ENCODE measurements around the gene AAMP. TPM values are rescaled to one million over a fixed set of nuclear protein-coding genes. Genes with fewer than 3 reads are reported as not detected.

Gene AAMP
- total and polyA plus RNA-seq, 12 donors, result 54.8 to 314 (median 110) TPM

DNA sequence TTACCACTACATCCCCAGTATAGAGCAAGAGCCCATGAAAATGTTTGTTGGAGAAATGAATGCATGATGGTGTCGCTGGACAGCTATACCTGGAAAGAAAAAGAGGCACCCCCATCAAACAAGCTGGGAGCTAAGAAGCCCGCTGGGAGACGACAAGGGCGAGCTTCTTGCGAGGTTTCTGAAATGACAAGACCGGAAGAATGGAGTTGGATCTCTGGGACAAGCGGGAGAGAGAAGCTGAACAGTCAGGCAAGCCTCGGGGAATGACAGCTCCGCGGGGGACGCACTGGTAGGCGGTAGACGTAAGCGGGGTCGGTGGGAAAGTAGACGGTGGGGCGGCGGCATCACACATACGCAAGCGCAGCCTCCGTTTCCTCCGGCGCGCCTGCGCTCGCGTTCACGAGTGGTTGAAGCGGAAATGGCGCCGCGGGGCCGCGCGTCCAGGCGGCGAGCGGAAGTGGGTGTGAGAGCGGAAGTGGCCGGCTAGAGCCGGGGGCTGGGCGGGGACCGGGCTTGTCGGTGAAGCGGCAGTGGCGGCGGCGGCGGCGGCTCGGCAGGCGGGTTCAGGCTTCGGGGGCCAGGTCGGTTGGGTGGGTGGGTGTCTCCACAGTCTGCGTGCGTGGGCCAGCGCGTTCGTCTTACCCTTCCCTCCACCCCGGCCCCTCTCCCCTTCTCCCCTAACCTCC, 53.1 kb downstream of the AAMP start, which contains the start of gene ARPC2:
ARPC2 (plus strand) TSS at position 516 of the 686 bp plus-strand sequence. CDS start 282 bp downstream, outside the sequence.
- H3K36me3 ChIP-seq (replicated peaks in 1 of 2), result no peaks in the 10 kb centered on the region
- H3K9me3 ChIP-seq (replicated peaks in 1 of 3), result no peaks in the 10 kb centered on the region
- H3K27ac ChIP-seq, result peak within 1 kb of the TSS; percentile 84 to 98 (median 92)
- H3K4me3 ChIP-seq, result peak within 1 kb of the TSS; percentile 88 to 98 (median 95)
- intact Hi-C loops (cut with DNase I), result no loop called here
- WGBS, 4 donors, result 0% methylated on average over 15 to 60 of the region's 60 CpGs
- H3K4me1 ChIP-seq (replicated peaks in 1 of 2), result peaks cover 21 to 44% of the 10 kb centered on the region in 2 donors
- peak; percentile 91 to 97 (median 93) for DNase-seq
- H3K27me3 ChIP-seq, result no peaks in the 10 kb centered on the region
- TF ChIP-seq, protein P1, sequence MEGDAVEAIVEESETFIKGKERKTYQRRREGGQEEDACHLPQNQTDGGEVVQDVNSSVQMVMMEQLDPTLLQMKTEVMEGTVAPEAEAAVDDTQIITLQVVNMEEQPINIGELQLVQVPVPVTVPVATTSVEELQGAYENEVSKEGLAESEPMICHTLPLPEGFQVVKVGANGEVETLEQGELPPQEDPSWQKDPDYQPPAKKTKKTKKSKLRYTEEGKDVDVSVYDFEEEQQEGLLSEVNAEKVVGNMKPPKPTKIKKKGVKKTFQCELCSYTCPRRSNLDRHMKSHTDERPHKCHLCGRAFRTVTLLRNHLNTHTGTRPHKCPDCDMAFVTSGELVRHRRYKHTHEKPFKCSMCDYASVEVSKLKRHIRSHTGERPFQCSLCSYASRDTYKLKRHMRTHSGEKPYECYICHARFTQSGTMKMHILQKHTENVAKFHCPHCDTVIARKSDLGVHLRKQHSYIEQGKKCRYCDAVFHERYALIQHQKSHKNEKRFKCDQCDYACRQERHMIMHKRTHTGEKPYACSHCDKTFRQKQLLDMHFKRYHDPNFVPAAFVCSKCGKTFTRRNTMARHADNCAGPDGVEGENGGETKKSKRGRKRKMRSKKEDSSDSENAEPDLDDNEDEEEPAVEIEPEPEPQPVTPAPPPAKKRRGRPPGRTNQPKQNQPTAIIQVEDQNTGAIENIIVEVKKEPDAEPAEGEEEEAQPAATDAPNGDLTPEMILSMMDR (IDR thresholded peaks at IDR 0.05), result peak in 5 of 6 experiments; percentile 16 to 57 (median 30)
- peak; percentile 75 to 86 for TF ChIP-seq POLR2A (IDR thresholded peaks at IDR 0.05)

DNA sequence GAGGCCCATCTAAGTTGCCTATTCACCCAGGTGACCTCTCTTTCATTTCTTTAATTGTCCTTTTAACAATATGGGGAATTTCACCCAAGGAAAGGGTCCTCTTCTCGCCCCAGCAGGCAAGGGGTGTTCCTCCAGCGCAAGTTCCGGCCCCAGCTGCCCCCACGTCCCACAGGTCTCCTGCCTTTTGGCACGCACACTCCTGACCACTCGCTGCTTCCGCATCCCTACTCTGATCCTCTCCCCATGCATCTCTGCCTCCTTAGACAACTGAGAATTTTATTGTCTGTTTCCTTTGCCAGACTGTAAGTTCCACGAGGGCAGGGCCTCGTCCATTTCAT, 53.6 kb downstream of the AAMP start:
- intact Hi-C loops (cut with DNase I), result no loop called here
- TF ChIP-seq, protein P1 (IDR thresholded peaks at IDR 0.05), result no peak
- no peak for TF ChIP-seq POLR2A (IDR thresholded peaks at IDR 0.05)

More for the DNA sequence above, 53.6 kb downstream of the AAMP start:
- H3K4me1 ChIP-seq (replicated peaks in 1 of 2), result peaks cover 21 to 39% of the 10 kb centered on the region in 2 donors
- H3K27ac ChIP-seq, result peak overlapping the region; percentile 47 to 98 (median 92)
- H3K36me3 ChIP-seq (replicated peaks in 1 of 2), result no peaks in the 10 kb centered on the region
- H3K9me3 ChIP-seq (replicated peaks in 1 of 3), result no peaks in the 10 kb centered on the region
- H3K4me3 ChIP-seq, result peak overlapping the region in 3 of 4 donors; percentile 49 to 98 (median 96)
- H3K27me3 ChIP-seq, result no peaks in the 10 kb centered on the region
- 24 to 47% (median 33%) methylated on average over 6 to 9 of the region's 9 CpGs for WGBS, 4 donors
- DNase-seq, result peak in 4 of 7 donors; percentile 19 to 62 (median 28)

Small RNA genes within 50 kb of the gene (microRNA-seq; reads per million reads assigned to microRNA genes)
- 3.8 to 10.3 (median 8.5) reads per million in 3 donors for gene MIR6513

Other genes with a start within 250 kb of the AAMP start
- gene RUFY4, start 200.9 kb downstream of the AAMP start, total RNA-seq, result 1 to 10 TPM in 1 of 9 donors, under 1 TPM in 5, not detected in 3; 0.11 to 1.9 (median 0.36) TPM
- under 1 TPM; 0.09 to 0.98 (median 0.97) TPM for gene RUFY4, start 200.9 kb downstream of the AAMP start, polyA plus RNA-seq
- gene CXCR2, start 144.1 kb downstream of the AAMP start, total RNA-seq, result 1 to 10 TPM in 1 of 9 donors, under 1 TPM in 5, not detected in 3; 0.13 to 2.2 (median 0.49) TPM
- gene CXCR2, start 144.1 kb downstream of the AAMP start, polyA plus RNA-seq, result under 1 TPM; 0.10 to 0.64 (median 0.38) TPM
- under 1 TPM in 6 of 9 donors, not detected in 3; 0.07 to 0.68 (median 0.15) TPM for gene CXCR1, start 103.2 kb downstream of the AAMP start, total RNA-seq
- under 1 TPM; 0.07 to 0.24 (median 0.20) TPM for gene CXCR1, start 103.2 kb downstream of the AAMP start, polyA plus RNA-seq
- 100 to 1,000 TPM; 122 to 254 (median 188) TPM for gene ARPC2, start 52.9 kb downstream of the AAMP start, total RNA-seq
- 100 to 1,000 TPM in 2 of 3 donors, 10 to 100 TPM in 1; 93.5 to 284 (median 118) TPM for gene ARPC2, start 52.9 kb downstream of the AAMP start, polyA plus RNA-seq
- gene GPBAR1, start 9.1 kb downstream of the AAMP start, total RNA-seq, result 10 to 100 TPM in 1 of 9 donors, 1 to 10 TPM in 7, under 1 TPM in 1; 0.22 to 15.3 (median 2.9) TPM
- gene GPBAR1, start 9.1 kb downstream of the AAMP start, polyA plus RNA-seq, result 1 to 10 TPM in 2 of 3 donors, under 1 TPM in 1; 0.11 to 4.0 (median 2.1) TPM
- 100 to 1,000 TPM in 3 of 9 donors, 10 to 100 TPM in 6; 48.8 to 118 (median 80.7) TPM for gene PNKD, start 382 bp upstream of the AAMP start, total RNA-seq
- 100 to 1,000 TPM in 2 of 3 donors, 10 to 100 TPM in 1; 56.9 to 181 (median 139) TPM for gene PNKD, start 382 bp upstream of the AAMP start, polyA plus RNA-seq
- 100 to 1,000 TPM in 8 of 9 donors, 10 to 100 TPM in 1; 66.0 to 293 (median 198) TPM for gene TMBIM1, start 22.4 kb upstream of the AAMP start, total RNA-seq
- 100 to 1,000 TPM in 1 of 3 donors, 10 to 100 TPM in 2; 25.7 to 201 (median 63.8) TPM for gene TMBIM1, start 22.4 kb upstream of the AAMP start, polyA plus RNA-seq
- 1 to 10 TPM in 1 of 9 donors, under 1 TPM in 4, not detected in 4; 0.46 to 3.2 (median 0.50) TPM for gene CATIP, start 86.7 kb upstream of the AAMP start, total RNA-seq
- 1 to 10 TPM in 1 of 3 donors, under 1 TPM in 2; 0.11 to 2.4 (median 0.27) TPM for gene CATIP, start 86.7 kb upstream of the AAMP start, polyA plus RNA-seq
- gene SLC11A1, start 112.1 kb upstream of the AAMP start, total RNA-seq, result 10 to 100 TPM in 7 of 9 donors, 1 to 10 TPM in 2; 1.1 to 83.6 (median 30.0) TPM
- 10 to 100 TPM in 2 of 3 donors, 1 to 10 TPM in 1; 6.3 to 89.9 (median 31.8) TPM for gene SLC11A1, start 112.1 kb upstream of the AAMP start, polyA plus RNA-seq
- 100 to 1,000 TPM in 6 of 9 donors, 10 to 100 TPM in 3; 53.1 to 161 (median 118) TPM for gene CTDSP1, start 129.7 kb upstream of the AAMP start, total RNA-seq
- 100 to 1,000 TPM in 1 of 3 donors, 10 to 100 TPM in 2; 34.0 to 119 (median 98.9) TPM for gene CTDSP1, start 129.7 kb upstream of the AAMP start, polyA plus RNA-seq
- 1 to 10 TPM in 1 of 9 donors, under 1 TPM in 2, not detected in 6; 0.47 to 4.5 (median 0.53) TPM for gene VIL1, start 149.0 kb upstream of the AAMP start, total RNA-seq
- under 1 TPM; 0.09 to 0.40 (median 0.10) TPM for gene VIL1, start 149.0 kb upstream of the AAMP start, polyA plus RNA-seq

All from adrenal gland (tissue), 12 donors.